Measurements from ENCODE around the gene TRIM24.

Gene TRIM24

DNA sequence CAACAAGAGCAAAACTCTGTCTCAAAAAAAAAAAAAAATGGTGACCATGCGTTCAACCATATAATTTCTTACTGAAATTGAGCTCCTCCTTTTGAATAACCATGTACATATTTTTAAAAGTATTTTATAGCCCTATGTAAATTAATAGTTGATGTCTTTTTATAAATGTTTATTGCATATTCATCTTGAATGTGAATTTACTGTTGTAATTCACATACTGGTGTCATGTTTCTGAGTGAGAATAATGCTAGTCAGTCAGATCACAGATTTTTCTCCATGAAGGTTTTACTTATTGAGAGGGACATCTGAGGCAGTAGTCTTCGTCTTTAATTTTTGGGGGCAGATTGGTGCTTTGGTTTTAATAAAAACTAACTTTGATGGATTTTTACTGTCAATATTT is 128.9 kb downstream of the TRIM24 start:
- TF ChIP-seq, protein P1, sequence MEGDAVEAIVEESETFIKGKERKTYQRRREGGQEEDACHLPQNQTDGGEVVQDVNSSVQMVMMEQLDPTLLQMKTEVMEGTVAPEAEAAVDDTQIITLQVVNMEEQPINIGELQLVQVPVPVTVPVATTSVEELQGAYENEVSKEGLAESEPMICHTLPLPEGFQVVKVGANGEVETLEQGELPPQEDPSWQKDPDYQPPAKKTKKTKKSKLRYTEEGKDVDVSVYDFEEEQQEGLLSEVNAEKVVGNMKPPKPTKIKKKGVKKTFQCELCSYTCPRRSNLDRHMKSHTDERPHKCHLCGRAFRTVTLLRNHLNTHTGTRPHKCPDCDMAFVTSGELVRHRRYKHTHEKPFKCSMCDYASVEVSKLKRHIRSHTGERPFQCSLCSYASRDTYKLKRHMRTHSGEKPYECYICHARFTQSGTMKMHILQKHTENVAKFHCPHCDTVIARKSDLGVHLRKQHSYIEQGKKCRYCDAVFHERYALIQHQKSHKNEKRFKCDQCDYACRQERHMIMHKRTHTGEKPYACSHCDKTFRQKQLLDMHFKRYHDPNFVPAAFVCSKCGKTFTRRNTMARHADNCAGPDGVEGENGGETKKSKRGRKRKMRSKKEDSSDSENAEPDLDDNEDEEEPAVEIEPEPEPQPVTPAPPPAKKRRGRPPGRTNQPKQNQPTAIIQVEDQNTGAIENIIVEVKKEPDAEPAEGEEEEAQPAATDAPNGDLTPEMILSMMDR (conservative IDR thresholded peaks at IDR 0.05) = no peak
- TF ChIP-seq ZFX (IDR thresholded peaks at IDR 0.05) = no peak
- H3K27ac ChIP-seq = no peak overlapping the region

DNA sequence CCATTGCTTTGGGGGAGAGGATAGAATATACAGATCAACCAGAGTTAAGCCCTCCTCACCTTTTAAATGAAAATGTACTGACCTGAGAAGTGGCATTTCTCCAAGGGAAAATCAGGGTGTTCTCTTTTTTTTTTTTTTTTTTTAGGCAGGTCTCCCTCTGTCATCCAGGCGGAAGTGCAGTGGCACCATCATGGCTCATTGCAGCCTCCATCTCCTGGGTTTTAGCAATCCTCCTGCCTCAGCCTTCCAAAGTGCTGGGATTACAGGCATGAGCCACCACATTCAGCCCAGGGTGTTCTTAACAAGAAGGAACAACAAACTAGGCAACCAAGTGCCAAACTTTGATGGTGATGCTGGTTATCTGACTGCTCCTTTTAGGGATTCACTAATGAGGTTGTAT is 130.1 kb downstream of the TRIM24 start:
- no peak for TF ChIP-seq ZFX (IDR thresholded peaks at IDR 0.05)
- TF ChIP-seq, protein P1 (conservative IDR thresholded peaks at IDR 0.05) = no peak
- no peak overlapping the region for H3K27ac ChIP-seq

DNA sequence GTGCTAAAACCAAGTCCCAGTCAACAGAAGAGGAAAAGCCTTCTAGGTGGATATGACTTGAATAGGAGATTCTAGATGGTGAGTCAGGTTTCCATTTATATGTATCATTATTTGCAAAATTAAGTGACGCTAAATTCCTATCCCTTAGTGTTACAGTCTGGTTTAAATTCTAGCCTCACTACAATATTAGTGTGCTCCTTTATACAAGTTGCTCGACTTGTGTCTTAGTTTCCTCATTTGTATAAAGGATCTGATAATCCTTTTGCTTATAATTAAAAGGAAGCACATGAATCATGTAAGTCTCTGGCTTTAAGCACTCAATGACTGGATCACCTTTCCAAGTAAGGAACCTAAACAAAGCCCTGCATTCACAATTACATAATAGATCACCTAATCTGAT is 135.4 kb downstream of the TRIM24 start:
- H3K27ac ChIP-seq = no peak overlapping the region
- no peak for TF ChIP-seq ZFX (IDR thresholded peaks at IDR 0.05)
- TF ChIP-seq, protein P1 (conservative IDR thresholded peaks at IDR 0.05) = no peak

DNA sequence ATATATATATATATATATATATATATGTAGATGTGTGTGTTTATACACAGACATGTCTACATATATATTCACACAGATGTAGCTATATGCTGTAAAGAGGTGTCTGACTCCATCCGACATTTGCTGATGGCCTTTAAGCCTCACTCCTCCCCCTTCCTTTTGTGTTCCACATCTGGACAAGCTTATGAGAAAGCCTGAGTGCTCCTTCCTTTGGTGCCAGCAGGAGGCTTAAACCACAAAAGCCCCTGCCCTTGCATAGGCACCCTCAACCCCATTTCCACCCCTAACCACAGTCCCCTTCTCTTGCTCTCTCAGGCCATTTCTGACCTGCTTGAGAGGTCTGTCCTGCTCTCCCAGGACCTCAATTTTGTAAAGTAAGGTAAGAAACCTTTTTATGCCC is 142.4 kb downstream of the TRIM24 start:
- no peak overlapping the region for H3K27ac ChIP-seq
- TF ChIP-seq, protein P1 (conservative IDR thresholded peaks at IDR 0.05) = no peak

DNA sequence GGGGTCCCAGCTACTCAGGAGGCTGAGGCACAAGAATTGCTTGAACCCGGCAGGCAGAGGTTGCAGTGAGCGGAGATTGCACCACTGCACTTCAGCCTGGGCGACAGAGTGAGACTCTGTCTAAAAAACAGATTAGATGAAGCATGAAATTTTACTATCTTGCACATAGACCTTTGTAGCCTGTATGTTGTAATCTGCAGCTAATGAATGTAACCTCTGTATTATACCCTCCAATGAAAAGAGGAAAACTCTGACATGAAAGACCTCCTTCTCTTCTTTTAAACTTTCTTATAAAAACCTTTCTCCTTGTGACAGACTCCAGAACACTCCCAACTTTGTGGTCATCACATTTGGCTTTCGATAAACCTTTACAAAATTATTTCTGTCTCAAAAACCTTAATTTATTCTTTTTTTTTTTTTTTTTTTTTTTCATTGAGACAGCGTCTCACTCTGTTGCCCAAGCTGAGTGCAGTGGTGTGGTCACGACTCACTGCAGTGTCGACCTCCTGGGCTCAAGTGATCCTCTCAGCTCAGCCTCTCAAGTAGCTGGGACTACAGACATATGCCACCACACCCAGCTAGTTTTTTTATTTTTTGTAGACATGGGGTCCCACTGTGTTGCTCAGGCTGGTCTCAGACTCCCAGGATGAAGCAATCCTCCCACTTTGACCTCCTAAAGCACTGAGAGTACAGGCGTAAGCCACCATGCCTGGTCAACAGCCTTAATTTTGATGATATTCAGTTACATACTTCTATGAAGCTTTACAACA is 143.7 kb downstream of the TRIM24 start:
- TF ChIP-seq ZFX (IDR thresholded peaks at IDR 0.05) = no peak
- TF ChIP-seq, protein P1 (conservative IDR thresholded peaks at IDR 0.05) = no peak

DNA sequence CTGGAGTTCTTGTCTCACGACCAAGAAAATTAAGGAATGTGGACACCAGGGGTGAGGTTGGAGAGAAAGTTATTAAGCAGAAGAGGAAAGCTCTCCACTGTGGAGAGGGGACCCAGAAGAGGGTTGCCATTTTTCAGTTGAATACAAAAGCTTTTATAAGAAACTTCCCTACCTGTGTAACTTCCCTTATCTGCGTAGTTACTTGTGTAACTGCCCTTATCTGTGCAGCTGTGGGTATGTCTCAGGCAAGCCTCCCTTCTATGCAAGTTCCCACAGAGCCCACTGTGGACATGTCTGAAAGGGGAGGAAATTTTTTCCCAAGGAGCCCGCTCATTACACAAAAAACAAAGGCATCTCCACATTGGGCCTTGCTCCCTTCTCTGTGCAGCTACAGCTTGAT is 146.2 kb downstream of the TRIM24 start:
- TF ChIP-seq ZFX (IDR thresholded peaks at IDR 0.05) = no peak
- TF ChIP-seq, protein P1 (conservative IDR thresholded peaks at IDR 0.05) = no peak
- H3K27ac ChIP-seq = no peak overlapping the region

More for the DNA sequence above, 143.7 kb downstream of the TRIM24 start:
- no peak overlapping the region for H3K27ac ChIP-seq

DNA sequence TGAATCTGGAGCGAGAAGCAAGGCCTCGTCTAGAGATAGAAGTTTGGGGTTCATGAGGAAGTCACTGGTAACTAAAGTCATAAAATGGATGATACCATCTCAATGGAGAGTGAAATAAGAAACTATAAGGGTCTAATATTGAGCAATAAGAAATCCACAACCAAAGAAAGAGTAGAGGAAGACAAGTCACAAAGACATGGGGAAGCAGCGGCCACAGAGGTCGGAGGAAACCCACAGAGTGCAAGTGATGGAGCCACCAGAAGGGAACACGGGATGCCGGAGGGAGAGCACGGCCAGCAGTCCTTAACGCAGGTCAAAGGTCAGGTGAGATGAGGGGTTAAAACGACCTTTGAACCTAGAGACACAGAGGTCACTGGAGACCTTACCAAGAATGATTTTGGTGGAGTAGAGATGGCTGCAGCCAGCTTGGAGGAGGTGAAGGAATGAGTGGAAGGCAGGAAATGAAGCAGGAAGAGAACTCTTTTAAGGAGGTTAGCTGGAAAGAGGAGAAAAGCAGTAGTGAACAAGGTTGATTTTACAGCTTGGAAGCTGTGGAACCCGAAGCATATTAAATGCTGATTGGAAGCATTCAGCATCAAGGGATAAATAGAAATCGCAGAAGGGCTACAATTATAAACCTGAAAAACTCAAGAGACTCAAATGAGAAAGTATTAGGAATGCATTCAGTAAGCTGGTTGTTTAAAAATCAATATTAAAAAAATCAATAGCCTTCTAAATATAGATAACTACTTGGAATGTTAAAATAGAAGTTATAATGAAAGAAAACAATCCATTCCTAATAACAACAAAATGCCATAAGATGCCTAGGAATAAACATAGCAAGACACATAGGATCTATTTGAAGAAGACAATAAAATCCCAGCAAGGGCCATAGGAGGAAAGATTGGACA is 147.4 kb downstream of the TRIM24 start:
- H3K27ac ChIP-seq = no peak overlapping the region
- TF ChIP-seq ZFX (IDR thresholded peaks at IDR 0.05) = no peak
- TF ChIP-seq, protein P1 (conservative IDR thresholded peaks at IDR 0.05) = no peak
